Measurements from ENCODE around the gene CMC2.

CMC2 gene

DNA sequence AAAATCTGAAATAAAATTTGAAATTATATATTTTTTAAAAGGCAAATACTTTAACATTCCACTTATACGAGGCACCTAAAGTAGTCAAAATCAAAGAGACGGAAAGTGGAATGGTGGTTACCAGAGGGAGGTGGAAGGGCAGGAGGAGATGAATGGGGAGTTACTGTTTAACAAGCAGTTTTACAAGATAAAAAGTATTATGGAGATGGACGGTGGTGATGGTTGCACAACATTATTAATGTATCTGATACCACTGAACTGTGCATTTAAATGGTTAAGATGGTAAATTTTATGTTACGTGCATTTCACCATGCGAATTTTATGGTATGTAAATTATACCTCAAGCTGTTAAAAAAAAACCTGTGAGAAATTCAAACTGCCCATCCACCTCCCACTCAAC is 5.4 kb downstream of the CMC2 start:
- DNase-seq: no peak

DNA sequence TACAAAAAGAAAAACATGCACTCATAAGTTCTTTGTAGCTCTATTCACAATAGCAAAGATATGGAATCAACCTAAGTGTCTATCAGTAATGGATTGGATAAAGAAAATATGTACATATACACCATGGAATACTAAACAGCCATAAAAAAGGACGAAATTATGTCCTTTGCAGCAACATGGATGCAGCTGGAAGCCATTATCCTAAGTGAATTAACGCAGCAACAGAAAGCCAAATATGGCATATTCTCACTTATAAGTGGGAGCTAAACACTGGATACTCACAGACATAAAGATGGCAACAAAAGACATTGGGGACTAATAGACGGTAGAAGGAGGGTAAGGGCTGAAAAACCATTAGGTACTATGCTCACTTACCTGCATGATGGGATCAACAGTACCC is 5.8 kb downstream of the CMC2 start:
- no peak for DNase-seq

DNA sequence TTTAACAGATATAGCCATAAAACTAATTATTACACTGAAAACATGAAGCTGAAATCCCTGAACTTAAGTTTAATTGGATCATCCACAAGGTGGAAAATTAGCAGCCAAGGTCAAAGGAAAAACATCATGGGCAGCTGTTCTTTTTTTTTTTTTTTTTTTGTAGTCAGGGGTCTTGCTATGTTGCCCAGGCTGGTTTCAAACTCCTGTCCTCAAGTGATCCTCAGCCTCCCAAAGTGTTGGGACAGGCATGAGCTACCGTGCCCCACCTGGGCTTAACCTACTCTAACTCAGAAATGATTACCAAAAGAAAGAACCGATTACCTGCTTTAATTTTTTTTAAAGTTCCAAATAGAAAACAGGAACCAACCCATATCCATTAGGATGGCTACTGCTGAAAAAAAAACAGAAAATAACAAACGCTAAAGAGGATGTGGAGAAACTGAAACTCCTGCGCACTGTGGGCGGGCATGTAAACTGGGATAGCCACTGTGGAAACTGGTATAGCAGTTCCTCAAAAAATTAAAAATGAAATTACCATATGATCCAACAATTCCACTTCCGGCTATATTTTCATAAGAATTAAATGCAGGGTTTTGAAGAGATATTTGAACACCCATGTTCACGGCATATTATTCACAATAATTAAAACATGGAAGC is 8.6 kb downstream of the CMC2 start:
- DNase-seq: no peak

DNA sequence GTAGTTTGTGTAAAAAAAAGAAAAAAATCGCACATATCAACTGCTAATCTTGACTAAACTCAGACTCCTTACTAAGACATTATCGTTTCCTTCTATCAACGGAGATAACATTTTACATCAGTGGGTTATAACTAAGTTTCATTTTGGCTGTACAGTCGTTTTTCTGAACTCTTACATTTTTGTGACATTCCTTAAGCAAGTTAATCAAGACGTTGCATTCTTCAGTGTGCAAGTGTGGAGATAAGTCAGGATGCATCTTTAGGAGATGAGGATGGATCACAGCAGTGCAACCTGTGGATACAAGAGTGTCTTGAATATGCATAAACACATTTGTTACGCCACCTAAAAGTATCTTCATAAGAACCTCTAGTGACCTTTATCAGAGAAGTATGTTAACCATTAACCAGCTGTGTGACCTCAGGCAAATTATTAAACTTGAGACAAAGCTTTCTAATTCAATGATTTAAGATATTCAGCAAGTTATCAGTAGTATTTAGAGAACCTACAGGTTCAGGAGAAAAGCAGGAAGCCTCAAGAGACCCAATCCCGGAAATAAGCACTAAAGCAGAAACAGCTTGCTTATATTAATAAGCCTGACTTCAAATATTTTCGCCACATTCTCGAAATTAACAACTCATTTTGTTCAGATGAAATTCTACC is 9.4 kb downstream of the CMC2 start:
- peak in 1 of 2 donors; percentile 34 for DNase-seq

DNA sequence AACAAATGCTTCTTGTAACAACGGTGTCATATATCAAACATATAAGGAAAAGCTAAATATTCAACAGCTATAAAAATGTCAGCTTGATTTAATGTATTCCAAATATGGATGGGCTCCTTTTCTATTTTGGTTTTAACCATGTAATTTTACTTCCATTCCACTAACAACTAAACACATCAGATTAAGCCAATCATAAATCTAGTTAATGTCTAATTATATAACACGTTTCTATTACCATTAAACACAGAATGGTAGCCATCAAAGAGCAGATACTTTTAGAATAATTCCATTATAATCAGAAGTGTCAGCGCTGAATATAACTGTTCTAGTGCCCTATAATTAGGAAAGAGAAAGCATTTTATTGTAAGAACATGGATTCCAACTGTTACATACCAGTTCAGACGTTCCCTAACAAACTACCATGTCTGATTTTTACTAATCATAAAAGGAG is 10.0 kb downstream of the CMC2 start:
- peak in 1 of 2 donors; percentile 22 for DNase-seq

DNA sequence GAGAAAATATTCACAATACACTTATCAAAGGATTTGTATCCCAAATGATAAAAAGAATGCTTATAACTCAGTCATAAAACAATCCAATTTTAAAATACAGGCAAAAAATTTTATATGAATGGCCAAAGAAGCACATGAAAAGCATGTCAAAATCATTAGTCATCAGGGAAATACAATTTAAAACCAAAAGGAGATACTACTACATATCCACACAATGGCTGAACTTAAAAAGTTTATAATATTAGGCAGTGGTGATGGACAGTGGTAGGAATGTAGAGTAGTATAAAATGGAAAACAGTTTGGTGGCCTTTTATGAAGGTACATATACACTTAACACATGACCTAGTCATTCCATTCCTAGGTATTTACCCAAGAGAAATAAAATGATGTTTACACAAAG is 12.2 kb downstream of the CMC2 start:
- DNase-seq: no peak

DNA sequence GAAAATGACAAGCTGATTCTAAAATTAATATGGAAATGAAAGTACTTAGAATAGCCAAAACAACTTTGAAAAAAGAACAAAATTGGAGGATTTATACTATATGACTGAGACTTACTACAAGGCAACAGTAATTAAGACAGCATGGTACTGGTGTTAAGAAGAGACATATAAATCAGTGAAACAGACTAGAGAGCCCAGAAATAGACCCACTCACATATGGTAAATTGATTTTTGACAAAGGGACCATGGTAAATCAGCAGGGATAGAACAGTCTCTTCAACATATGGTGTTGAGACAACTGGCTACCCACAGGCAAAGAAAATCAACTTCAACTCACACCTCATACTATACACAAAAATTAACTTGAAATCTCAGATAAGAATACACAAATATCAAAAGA is 12.9 kb downstream of the CMC2 start:
- no peak for DNase-seq

DNA sequence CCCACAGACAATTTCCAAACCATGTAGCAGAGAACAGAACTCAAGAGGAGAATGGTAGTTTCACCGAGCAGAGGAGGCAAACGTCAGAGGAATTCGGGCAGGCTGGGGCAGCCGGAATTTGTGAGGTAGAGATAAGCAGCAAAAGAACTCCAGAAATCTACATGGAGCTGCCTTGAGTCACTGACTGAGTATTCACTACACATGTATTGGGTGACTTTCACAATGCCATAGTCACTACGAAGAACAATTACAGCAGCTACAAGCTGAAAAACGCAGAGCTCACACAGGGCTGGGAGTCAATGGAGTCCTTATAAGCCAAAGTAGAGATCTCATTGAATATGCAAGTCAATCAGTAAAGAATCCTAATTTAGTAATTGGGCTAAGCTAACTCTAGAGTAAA is 13.4 kb downstream of the CMC2 start:
- DNase-seq: no peak

DNA sequence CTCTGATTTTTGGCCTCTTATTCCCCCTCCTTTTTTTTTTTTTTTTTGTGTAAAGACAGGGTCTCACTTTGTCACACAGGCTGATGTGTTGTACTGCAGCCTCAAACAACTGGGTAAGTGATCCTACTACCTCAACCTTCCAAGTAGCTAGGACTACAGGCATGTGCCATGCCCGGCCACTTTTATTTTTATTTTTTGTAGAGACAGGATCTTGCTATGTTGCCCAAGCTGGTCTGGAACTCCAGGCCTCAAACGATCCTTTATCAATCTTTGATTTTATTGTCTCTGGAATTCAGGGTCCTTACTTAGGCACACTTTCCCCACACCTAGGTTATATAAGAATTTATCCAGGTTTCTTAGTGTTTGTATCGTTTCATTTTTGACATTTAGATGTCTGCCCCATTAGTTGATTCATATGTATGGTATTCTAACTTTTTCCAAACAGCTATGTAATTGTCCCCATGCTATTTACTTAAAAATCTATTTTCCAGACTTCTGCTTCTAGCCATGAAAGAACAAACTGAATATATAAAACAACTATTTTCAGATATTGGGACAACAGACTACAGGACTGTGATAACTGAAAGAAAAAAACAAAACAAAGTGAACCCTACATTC is 13.9 kb downstream of the CMC2 start:
- DNase-seq: no peak

DNA sequence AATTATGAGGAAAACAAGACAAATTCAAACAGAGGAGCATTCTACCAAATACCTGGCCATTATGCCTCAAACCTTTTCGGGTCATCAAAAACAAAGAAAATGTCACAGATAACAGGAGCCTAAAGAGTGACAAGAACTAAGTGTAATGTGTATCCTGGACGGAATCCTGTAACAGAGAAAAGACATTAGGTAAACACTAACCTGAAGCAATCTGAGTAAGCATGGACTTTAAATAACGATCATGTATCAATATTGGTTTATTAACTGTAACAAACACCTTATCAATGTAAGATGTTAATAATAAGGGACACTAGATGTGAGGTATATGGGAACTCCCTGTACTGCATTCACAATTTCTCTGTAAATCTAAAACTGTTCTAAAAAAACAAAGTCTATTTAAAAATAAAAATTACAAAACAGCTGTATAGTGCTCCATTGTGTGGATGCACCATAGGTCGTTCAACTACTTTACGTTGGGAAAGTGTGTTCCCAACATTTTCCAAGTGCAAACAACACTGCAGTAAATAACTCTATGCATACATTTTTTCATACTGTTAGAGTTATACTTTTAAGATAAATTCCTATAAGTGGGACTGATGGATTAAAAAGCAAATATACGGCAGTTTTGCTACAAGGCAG is 14.8 kb downstream of the CMC2 start:
- no peak for DNase-seq

DNA sequence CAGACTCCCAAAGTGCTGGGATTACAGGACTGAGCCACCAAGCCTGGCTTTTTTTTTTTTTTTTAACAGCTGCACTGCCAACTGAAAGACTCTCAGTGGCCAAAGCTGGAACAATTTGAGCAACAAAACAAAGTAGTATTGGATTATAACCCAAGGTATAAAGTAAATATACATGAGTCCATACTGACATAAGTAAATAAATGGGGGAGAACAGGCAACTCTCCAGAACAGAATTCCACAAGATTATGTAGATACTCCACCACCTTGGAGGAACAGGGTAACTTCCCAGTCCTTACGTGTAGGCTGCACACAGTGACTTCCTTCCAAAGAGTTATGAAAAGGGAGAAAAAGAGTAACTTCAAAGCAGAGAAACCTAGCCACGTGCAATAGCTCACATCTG is 15.7 kb downstream of the CMC2 start:
- DNase-seq: no peak

DNA sequence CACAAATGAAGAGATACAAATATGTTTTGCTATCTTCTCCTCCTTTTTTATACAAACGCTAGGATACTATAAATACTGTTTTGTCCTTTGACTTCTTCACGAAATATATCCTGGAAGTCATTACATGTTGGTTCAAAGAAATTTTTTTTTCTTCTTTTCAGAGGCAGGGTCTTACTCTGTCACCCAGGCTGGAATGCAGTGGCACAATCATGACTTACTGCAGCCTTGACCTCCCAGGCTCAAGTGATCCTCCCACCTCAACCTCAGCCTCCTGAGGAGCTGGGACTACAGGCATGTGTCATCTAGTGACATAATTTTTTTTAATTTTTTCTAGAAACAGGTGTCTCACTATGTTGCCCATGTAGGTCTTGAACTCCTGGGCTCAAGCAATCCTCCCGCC is 16.1 kb downstream of the CMC2 start:
- DNase-seq: no peak

DNA sequence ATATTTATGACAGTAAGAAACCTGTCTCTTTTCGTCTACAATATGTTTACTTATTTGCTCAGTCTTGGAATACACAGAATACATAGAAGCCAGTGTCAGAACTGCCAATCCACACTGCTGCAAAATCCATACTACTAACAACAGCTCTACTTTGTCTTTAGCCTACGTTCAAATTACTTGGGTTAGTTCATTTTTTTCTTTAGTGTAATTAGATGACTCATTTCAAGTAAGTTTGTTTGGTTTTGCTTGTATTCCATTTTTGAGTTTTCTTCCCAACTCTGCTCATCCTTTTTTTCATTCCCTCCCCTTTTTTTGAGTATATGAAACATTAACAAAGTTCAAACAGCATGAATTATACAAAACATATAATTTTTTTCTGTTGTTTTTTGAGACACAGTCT is 16.9 kb downstream of the CMC2 start:
- no peak for DNase-seq

DNA sequence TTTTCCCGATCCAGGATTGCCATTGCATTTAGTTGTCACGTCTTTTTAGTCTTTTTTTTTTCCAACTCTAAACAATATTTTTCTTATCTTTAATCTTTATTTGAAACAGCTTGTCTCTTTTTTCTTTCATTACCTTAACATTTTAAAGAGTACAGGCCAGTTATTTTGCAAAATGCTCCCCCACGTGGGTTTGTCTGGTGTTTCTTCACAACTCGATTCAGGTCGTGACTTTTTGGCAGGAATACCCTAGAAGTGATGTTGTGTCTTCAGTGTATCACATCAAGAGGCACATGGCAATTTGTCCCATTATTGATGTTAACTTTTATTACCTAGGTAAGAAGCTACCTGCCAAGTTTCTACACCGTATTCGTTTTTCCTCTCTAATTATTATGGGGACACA is 17.9 kb downstream of the CMC2 start:
- DNase-seq: no peak

DNA sequence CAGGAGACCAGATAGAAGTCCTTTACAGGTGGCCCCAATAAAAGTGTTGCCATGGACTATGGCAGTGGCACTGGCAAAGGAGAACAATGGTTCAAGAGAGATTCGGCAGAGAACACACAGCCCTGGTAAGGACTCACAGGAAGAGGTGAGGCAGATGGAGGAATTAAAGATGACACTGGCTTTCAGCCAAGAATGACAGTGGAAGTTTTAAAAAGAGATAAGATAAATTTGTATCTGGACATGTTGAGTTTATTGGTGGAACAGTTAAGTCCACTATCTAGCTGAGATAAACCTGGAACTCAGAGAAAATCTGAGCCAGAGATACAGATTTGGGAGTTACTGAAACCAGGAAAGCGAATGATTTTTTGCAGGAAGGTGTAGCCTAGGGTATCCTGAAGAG is 20.1 kb downstream of the CMC2 start:
- no peak for DNase-seq

DNA sequence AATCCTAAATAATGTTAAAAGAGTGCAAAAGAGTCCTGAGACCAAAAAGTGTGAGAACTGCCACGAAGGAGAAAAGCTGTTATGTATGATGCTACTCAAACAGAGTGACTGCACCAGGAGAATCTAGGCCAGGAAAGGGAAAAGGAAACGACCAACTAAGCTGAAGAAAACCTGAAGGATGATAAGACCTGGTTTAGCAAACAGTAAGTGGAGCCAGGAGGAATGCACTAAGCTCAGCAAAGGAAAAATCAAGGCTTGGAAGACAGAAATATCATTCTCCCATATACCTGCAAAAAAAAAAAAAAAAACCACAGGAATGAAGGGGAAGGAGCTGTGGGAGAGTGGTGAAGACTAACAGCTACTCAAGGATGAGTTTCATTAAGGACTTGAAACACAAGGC is 21.1 kb downstream of the CMC2 start:
- no peak for DNase-seq

DNA sequence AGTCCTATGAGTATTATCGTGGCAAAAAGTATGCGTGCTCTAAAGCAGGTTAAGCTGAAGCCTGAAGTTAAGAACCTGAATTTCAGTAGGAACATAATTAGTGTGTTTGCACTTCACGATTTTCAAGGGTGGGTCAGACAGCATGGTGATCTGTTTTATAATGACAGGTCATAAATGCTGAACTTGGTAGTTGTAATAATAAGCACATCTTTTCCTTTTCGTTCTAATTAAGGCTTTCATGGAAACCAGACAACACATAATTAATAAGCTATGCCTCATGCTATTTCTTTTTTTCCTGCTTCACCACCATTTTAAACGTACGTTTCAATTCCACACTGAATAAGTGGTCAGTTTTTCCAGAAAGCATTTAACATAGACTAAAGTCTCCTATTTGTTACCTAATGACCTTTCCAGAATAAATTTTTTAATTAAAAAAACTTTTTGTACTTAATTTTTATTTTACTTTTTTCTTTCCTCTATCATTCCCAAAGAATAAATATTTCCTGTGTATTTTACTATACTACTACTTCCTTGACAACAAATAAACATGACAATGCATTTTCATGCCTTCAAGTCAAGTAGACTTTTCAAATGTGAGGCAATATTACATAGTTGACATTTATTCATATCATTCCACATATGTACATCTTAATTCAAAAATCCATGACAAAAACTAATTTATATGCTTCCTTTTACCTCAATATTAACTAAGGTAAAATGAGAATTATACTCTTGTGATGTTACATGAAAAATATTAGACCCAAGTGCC is 22.4 kb downstream of the CMC2 start:
- no peak for DNase-seq

DNA sequence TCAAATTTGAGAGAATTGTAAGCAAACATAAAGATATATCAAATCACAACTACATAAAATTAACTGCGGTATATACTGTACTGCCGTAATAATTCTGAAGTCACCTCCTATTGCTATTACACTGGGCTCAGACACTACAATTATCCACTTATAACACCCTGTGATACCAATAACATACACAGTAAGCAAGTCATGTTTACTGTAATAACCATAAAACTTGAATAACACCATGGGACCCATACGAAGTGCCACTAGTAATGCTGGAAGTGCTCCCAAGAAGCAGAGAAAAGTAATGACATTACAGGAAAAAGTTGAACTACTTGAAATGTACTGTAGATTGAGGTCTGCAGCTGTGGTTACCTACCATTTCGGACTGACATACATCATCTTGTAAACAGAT is 24.0 kb downstream of the CMC2 start:
- DNase-seq: no peak

DNA sequence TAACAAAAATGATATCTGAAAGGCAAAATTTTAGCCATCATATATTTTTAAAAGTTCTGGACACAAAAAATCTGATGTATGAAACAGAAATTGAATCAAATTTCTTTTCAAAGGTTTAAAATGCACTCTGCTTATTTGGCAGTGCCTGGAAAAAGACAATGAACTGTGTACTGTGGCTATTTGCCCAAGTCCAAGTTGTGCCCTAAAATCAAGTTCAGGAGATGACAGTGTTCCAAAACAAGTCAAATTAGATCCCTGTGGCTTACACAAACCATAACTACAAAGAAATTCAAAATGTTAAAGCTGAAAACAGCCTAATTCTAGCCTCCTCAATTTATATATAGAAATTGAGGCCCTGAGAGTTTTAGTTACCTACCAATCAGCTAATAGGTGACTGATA is 25.6 kb downstream of the CMC2 start:
- DNase-seq: no peak

DNA sequence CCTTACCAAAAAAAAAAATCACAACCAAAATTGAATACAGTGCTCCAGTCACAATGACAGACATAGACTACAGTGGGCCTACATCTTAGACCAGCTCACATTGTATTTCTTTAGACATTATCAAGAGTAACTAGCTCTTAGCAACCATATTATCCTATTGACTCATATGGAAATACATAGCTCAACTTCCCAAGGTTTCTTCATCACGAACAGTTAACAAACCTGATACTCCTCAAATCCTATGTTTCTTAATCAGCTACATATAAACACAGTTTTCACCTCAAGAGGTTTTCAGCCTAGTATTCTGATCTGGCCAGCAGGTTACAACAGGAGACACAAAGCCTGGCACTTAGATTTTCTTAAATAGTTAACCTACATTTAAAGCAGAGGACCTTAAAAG is 29.7 kb downstream of the CMC2 start:
- DNase-seq: no peak

DNA sequence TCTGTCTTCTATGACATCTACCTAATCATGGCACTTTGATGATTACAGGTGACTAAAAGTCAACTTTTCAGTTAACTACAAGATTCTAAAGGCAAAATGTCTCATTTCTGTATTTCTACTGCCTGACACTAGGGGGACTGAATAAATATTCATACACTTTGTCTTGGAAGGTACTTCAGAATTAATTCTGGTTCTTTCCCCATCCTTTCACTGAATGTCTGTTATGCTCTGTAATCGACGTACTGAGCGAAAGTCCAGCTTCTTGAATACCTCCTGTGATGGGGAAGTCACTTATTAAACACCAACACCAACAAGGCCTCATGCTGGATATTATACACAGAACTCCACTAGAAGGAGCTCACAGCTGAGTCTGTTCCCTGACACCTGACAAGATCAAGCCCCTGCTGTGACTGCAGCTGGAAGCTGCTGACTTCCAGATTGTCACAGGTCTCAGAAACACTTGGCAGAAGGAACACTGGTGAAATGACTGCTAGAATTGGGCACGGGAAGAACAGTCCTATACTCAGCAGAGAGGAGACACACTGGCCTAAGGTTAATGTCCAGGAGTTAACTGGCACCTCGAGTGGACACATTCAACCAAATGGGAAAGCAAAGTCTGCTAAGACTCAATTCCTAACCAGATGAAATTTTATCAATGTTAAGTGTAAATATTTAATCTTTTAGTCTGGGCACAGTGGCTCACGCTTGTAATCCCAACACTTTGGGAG is 31.9 kb downstream of the CMC2 start:
- DNase-seq: peak in 1 of 2 donors; percentile 10

DNA sequence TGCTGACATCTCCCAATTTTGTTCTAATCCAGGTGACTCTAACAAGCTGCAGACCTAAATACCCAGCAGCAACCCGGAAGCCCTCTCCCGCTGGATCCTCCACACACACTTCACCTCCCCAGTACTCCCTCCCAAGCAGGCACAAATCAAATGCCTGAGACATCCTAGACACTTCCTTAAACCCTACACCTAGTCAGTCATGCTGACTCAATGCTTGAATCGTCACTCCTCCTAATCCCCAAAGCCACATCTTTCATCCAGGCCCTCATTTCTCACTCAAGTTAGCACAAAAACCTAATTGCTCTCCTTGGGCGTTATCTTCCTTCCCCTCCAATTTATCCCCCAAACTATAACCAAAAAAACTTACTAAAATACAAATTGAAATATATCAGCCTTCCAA is 32.7 kb downstream of the CMC2 start:
- DNase-seq: no peak

DNA sequence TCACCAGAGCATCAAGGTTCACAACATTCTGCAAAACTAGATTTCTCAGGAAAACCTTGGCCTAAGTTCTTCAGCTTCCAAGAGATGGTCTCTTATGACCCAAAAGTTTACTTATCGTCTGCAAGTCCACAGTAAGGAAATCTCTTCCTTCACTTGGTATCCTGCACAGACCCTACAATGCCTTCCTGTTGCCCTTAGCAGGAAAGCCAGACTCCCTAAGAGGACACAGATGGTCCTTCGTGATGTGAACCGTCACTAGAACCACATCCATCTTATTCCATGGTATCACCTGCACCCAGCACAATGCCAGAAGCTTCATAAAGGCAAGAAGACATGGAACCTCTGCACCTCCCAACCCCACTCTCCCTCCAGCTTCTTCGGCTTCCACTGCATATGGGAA is 34.1 kb downstream of the CMC2 start:
- no peak for DNase-seq

Measured in CD4-positive, alpha-beta T cell treated with Interleukin-4 for 1 hour (primary cell).